ENCODE measurements around the gene MPV17. TPM values are rescaled to one million over a fixed set of nuclear protein-coding genes. Genes with fewer than 3 reads are reported as not detected.

The MPV17 gene
- 56.1 TPM in 2 replicates for total RNA-seq

GRCh38 chr2:27322766-27323595 is at the start of gene MPV17:
Gene MPV17 (minus strand): TSS chr2:27323097. CDS start chr2:27322517, 580 bp downstream.

GRCh38 chr2:27370026-27370815 is 47.3 kb upstream of the MPV17 start, which contains the start of the genes EIF2B4 and SNX17:
Gene EIF2B4 (minus strand): TSS chr2:27370338. CDS start chr2:27370314, 24 bp downstream.
Gene SNX17 (plus strand): TSS chr2:27370616. CDS start chr2:27370744, 128 bp downstream.

GRCh38 chr2:27356382-27357181 is 33.7 kb upstream of the MPV17 start, which contains the start of gene GTF3C2:
Gene GTF3C2 (minus strand): TSS chr2:27356764. CDS start chr2:27343554, 13,210 bp downstream.

GRCh38 chr2:27308359-27308881 is 14.5 kb downstream of the MPV17 start, which contains the start of gene UCN:
Gene UCN (minus strand): TSS chr2:27308445. CDS start chr2:27307895, 550 bp downstream.

GRCh38 chr2:27281855-27282559 is 40.9 kb downstream of the MPV17 start, which contains the start of gene TRIM54:
Gene TRIM54 (plus strand): TSS chr2:27282429. CDS start chr2:27282732, 303 bp downstream.

GRCh38 chr2:27275211-27276150 is 47.4 kb downstream of the MPV17 start, which contains the start of gene DNAJC5G:
Gene DNAJC5G (plus strand): TSS chr2:27275433. CDS start chr2:27276729, 1,296 bp downstream.

GRCh38 chr2:27262379-27263286 is 60.3 kb downstream of the MPV17 start, which contains the start of gene SLC30A3:
Gene SLC30A3 (minus strand): TSS chr2:27263047. CDS start chr2:27262906, 141 bp downstream.

Other genes starting within 250 kb of the MPV17 start
- 5.2 and 24.7 TPM in 2 replicates for gene EMILIN1, start 244.5 kb downstream of the MPV17 start, total RNA-seq
- gene KHK, start 236.3 kb downstream of the MPV17 start, total RNA-seq = under 0.01 TPM in 1 of 2 replicates, not detected in the other
- gene CGREF1, start 204.0 kb downstream of the MPV17 start, total RNA-seq = under 0.01 and 0.33 TPM in 2 replicates
- not detected in 2 replicates for gene ABHD1, start 199.3 kb downstream of the MPV17 start, total RNA-seq
- gene PREB, start 188.5 kb downstream of the MPV17 start, total RNA-seq = 44.4 and 75.3 TPM in 2 replicates
- gene PRR30, start 183.7 kb downstream of the MPV17 start, total RNA-seq = not detected in 2 replicates
- gene TCF23, start 174.1 kb downstream of the MPV17 start, total RNA-seq = not detected in 2 replicates
- 197 and 201 TPM in 2 replicates for gene ATRAID, start 111.1 kb downstream of the MPV17 start, total RNA-seq
- 174 and 243 TPM in 2 replicates for gene SLC5A6, start 110.8 kb downstream of the MPV17 start, total RNA-seq
- gene CAD, start 105.7 kb downstream of the MPV17 start, total RNA-seq = 46.3 and 52.6 TPM in 2 replicates
- gene SLC30A3, start 60.0 kb downstream of the MPV17 start, total RNA-seq = 0.11 TPM in 1 of 2 replicates, not detected in the other
- gene DNAJC5G, start 47.7 kb downstream of the MPV17 start, total RNA-seq = not detected in 2 replicates
- not detected in 2 replicates for gene TRIM54, start 40.7 kb downstream of the MPV17 start, total RNA-seq
- gene UCN, start 14.7 kb downstream of the MPV17 start, total RNA-seq = 0.22 and 2.0 TPM in 2 replicates
- 43.6 and 52.2 TPM in 2 replicates for gene GTF3C2, start 33.7 kb upstream of the MPV17 start, total RNA-seq
- gene EIF2B4, start 47.2 kb upstream of the MPV17 start, total RNA-seq = 30.6 and 34.1 TPM in 2 replicates
- 148 and 178 TPM in 2 replicates for gene SNX17, start 47.5 kb upstream of the MPV17 start, total RNA-seq
- 10.5 and 11.4 TPM in 2 replicates for gene ZNF513, start 57.6 kb upstream of the MPV17 start, total RNA-seq
- 47.9 and 50.6 TPM in 2 replicates for gene PPM1G, start 86.5 kb upstream of the MPV17 start, total RNA-seq
- 171 and 233 TPM in 2 replicates for gene NRBP1, start 105.5 kb upstream of the MPV17 start, total RNA-seq
- gene KRTCAP3, start 119.3 kb upstream of the MPV17 start, total RNA-seq = 8.2 and 22.0 TPM in 2 replicates
- gene IFT172, start 166.6 kb upstream of the MPV17 start, total RNA-seq = 13.1 and 14.9 TPM in 2 replicates
- 11.0 and 12.1 TPM in 2 replicates for gene FNDC4, start 172.1 kb upstream of the MPV17 start, total RNA-seq
- 1.2 TPM in 1 of 2 replicates, not detected in the other for gene GCKR, start 173.7 kb upstream of the MPV17 start, total RNA-seq

Measured in placental epithelial cell (primary cell).